Eye (tissue), 1 donor: ENCODE results near the gene TMIGD1.

Source experiments
- DNase-seq: peaks from one replicate; pipeline ENCODE4 v3.0.0-alpha.2; 2015

Gene TMIGD1, protein sequence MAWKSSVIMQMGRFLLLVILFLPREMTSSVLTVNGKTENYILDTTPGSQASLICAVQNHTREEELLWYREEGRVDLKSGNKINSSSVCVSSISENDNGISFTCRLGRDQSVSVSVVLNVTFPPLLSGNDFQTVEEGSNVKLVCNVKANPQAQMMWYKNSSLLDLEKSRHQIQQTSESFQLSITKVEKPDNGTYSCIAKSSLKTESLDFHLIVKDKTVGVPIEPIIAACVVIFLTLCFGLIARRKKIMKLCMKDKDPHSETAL

DNA sequence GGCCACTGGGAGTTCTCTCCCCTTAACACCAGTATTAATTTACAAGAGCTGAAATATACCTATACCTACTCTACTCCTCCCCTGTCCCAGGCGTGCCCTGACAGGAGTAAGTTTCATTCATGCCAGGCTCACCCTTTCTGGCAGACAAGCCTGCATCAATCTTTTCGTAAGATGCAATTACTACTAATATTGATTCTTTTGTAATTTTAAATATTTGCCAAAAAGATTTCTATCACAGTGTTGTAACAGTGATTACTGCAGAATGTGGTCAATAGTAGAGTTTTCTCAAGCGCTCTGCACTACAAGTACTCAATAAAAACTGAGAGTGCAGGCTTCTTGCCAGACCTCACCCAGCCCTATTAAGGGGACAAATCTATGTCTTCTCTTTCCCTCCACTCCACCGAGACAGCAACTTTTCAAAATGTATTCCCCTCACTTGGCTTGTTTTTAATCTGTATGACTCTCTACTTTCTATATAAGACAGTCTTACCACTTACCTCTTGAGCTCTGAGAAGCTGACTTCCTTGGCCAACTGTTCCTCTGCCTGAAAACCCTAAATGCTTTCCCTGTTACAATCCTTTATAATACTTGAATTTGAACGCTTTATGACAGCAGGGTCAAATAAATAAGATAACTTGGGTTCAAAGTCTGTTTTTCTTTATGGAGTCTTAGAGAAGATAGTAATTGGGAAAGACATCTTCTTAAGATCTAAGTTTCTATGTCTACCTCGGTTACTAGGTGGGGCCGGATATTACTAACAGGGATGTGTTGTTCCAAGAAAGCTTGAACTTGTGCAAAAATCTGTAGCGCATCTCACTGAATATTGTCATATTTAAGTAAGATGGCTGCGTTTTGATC, at the start of gene TMIGD1:
TSS of gene TMIGD1 (minus strand) at position 555 of the 858 bp plus-strand sequence. CDS start 1,924 bp downstream, outside the sequence.
- no peak for DNase-seq

DNA sequence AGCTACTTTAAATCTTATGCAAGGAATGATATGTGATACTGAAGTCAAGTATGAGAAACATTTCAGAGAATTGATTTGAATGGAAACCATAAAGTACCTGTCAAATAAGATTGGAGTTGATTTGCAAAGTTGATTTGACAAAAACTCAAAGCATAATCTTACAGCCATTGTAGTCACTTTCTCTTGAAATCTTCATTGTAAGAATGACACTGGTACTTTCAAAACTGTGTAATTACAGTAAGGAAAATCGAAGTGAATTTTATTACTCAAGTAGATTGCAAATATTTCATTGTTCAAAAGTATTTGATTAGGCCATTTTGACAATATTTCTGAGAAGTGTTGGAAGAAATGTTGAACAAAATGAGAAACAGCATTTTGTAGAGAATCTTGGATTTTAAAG, 48.5 kb upstream of the TMIGD1 start:
- no peak for DNase-seq

DNA sequence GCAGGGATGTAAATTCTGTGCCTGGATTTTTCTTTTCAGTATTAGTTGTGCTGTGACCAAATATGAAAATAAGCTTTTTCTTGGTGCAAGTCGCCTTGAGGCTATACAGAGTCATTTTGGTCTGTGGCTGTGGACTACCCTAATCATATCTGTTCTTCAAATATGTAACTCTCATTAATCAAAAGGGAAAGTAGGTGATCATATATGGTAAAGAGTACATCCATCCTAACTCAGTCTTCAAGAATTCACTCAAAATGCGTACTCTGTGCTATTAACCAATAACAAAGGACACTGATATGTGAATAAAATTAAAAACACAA, 47.4 kb upstream of the TMIGD1 start:
- no peak for DNase-seq

DNA sequence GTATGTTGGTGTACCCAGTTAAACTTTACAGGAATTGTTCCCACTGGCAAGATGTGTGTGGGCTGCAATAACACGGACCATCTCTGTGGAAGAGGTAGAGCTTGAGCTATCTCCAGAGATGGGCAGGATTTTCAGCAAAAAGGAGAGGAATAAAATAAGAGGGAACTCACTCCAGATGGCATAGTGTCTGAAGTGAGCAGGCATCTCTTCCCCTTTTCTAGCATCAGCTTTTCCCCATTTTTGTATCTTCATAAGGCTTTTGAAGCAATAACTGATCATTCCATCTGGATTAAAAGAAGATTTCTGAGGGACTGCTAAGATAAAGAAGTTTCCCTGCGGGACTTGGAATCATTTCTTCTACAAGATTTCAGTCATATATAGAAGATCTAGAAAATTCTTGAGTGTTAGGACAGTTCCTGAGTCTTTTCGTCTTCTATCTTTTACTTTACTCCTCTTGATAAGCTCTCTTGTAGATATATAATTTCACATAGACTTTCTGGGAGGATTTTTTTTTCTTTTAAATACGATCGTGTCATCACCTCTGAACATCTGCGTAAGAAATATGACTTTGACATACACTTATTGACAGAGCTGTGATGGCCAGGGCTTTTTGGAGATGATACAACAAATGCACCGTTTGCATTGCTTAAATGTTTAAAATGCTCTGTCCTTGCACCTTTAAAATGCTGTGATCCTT, 46.9 kb upstream of the TMIGD1 start:
- DNase-seq, result no peak

DNA sequence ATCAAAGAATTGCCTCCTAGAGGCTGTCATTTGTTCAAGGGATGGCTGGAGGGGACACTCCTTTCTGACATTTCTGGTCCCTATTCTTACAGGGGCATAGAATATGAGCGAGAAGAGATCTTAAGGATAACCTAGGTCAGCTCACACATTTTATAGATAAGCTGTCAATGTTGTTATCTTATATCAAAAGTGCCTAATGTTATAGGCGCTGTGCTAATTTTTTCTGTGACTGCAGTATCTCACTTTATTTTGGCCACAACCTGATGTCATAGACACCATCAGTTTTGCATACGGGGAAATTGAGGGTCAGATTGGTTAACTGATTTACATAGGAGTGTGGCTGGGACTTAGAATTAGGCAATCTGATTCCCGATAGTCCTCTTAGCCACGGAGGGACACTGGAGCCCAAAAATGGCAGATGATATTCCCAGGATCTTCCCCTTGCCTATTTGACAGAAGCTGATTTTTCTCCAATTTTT, 46.1 kb upstream of the TMIGD1 start:
- peak; percentile 27 for DNase-seq

DNA sequence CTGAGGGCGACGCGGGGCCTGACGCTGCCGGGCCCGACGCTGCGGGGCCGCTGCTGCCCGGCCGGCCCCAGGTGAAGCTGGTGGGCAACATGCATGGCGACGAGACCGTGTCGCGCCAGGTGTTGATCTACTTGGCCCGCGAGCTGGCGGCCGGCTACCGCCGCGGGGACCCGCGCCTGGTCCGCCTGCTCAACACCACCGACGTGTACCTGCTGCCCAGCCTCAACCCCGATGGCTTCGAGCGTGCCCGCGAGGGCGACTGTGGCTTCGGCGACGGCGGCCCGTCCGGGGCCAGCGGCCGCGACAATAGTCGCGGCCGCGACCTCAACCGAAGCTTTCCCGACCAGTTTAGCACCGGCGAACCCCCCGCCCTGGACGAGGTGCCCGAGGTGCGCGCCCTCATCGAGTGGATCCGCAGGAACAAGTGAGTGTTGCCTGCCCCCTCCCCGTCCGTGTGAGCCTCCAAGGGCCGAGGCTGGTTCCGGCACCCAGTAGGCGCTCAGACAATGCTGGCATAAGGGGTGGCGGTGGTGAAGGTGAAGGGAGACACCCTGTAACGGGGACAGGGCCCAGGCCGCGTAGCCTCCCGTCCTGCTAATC, 45.5 kb upstream of the TMIGD1 start:
- peak; percentile 54 for DNase-seq

DNA sequence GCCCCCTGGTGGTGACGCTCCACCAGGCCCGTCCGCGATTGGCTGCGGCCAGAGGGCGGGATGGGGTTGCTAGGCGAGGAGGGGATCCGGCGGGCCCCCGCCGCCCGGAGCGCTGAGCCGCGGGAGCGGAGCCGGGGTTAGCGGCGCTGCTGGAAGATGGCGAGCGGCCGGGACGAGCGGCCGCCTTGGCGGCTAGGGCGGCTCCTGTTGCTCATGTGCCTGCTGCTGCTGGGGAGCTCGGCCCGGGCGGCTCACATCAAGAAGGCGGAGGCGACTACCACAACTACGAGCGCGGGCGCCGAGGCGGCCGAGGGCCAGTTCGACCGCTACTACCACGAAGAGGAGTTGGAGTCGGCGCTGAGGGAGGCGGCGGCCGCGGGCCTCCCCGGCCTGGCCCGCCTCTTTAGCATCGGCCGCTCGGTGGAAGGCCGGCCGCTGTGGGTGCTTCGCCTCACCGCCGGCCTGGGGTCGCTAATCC, 45.0 kb upstream of the TMIGD1 start, which contains the start of gene CPD:
TSS of gene CPD (plus strand) at position 103 of the 478 bp plus-strand sequence. CDS start at position 157, 54 bp downstream.
- DNase-seq, result peak; percentile 98

DNA sequence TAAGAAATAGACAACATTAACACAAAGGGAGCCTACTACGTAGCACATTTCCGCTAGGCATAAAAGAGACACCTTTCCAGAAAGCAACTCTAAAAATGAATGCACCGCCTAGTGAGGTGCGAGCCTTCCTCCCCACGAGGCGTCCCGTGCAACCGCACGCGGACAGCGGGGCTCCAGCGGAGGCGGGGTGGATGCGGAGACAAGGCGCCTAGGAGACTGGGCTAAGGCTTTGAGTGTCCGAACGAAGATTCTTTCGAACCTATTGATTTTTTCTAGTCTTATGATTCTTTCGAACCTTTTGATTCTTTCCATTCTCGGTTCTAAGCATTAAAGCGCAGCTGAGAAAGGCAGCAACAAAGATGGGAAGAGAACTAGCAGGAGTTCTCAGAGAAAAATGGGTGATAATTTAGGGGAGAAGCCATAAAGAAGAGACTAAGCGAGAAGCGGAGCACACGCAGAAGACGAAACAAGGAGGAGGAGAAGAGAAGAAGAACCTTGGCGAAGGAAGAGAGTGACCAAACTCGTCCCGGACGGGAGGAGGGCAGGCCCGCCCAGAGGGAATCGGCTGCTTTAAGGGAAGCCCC, 44.5 kb upstream of the TMIGD1 start:
- no peak for DNase-seq

DNA sequence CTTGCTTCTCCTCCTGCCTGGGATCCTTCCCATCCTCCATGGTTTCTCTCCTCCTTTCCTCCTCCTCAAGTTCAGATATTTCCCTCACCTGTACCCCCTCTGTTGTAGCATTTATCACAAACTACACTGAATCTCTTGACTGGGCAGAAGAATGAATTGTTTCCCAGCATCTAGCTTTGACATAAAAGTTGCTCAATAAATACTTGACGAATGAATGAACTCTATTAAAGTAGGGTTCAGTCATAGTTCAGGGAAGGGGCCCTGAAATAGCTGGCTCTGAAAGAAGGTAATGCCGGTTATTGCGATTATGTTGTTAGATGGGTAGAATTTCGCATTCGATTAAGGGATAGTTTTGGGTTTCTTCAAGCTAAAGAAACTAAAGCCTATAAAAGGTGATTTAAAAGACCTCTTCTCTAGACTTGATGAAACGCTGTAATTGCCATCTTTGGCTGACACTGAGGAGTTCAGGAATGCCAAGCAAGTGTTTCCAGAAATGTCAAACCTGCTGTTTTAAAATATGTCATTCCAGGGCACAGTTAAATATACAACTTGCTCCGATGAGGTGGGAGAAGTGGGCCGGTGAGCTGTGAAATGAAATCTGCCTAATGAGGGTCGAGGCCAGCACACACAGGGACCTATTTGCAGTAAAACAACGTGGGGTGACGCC, 43.9 kb upstream of the TMIGD1 start:
- no peak for DNase-seq

DNA sequence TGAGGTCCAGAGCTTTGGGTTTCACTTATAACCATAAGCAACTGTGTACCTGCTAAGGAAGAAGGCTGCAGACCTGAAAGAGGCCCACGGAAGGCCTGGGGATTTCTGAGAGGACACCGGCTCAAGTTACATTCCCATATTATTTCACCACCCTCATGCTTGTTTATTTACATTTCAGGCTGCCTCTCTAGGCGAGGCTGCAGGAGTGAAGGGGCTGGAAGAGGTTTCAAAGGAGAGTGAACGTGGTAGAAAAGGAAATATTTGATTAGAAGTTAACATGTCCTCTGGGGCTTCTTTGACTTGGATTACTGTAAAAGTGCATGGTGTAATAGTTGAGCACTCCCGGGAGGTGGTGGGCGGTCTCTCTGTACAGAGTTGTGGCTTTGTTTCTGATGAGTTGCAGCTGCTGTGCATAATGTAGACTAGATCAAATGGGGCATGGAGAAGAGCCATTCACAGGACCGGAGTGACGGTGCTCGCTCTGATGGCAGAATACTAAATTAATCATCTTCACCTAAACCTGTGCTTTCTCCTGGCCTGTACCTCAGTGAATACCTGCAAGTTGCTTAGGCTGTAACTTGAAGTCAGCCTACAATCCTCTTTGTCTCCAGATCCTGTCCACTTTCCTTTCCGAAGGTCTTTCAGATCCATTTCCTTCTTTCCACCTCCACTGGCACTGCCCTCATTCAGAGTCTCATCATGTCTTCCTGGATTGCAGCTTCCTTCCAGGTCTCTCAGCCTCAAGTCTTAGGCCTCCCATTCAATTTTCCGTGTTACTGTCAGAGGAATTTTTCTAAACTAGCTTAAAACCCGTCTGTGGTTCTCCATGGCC, 43.0 kb upstream of the TMIGD1 start:
- DNase-seq, result peak; percentile 72

DNA sequence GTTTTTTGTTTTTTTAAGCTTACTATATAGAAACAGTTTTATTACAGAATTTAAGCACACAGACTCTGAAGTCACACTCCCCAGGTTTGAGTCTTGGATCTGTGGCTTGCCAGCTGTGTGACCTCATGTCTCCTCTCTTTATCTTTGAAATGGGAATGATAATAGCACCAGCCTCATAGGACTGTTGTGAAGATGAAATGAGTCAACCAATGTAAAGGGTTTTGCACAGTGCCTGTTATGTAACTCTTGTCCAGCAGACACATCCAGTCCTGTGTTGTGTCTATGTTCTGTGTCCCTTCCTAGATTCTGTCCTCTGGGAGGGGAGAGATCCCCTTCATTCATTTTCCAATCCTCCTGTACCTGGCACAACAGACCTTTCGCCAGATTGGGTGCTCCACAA, 41.8 kb upstream of the TMIGD1 start:
- DNase-seq, result no peak

DNA sequence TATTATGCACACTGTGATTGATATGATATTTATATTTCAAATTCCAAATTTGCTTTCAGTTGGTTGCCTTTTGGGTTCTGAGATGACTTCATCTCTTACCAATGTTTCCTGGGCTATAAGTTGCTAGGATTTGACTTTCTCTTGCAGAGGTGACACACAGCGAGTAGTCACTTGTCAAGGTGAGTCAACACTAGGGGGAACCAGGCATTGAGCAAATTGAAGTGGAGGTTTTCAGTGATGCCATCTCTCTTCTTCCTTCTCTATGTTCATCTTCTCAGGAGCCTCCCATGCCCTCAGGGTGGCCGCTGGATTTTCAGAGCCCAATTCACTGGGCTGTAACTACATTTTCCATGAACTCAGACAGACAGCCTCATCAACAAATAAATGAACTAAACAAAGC, 38.9 kb upstream of the TMIGD1 start:
- no peak for DNase-seq

DNA sequence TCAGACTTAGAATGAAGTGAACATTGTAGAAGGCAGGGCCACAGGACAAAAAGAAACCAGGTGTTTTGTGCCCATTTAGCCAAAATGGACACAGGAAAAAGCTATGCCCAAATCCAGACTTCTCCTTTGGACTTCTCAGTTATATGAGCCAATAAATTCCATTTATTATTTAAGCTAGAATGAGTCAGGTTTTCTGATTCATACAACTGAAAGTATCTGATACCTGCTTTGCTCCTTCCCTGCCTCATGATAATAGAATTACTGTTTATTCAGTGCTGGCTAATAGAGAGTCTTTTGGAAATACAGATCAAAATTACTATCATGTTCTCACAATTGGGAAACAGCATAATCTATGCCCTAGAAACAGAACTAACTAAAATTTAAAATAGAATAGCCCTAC, 36.1 kb upstream of the TMIGD1 start:
- DNase-seq, result no peak

DNA sequence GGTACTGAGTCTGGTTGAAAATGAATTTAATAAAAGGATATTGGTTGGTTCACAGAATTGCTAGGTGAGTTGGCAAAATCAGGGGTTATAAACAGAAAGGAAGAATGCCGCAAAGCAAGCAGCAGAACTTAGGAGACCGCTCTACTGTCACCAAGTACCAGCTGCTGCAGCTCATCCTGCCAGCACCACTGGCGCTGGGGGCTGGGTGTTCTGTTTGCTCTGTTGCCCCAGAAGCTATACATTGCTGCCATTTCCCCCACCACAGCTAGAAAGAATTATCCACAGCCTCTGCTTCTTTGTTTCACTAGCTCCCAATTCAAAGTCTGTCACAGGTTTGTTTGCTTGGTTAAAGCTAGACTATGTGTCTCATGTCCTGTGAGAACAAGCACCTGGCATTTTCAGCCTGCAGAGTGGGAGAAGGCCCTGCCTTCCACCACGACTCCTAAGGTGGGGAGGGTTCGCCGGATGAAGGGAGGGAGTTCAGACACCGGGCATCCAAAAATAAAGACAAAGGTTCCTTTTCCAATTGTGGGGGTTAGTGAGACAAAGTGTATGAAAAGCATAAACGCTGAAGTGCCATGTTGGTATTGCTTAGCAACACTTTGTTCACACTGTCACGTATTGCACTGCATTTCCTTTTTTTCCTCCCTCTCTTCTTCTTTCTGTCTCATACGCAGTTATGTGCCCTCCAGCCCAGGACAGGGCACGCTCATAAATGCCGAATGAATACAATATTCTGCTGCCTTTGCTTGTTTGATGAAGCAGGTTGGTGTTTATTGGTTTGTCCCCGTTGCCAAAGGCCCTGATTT, 35.3 kb upstream of the TMIGD1 start:
- DNase-seq, result no peak

DNA sequence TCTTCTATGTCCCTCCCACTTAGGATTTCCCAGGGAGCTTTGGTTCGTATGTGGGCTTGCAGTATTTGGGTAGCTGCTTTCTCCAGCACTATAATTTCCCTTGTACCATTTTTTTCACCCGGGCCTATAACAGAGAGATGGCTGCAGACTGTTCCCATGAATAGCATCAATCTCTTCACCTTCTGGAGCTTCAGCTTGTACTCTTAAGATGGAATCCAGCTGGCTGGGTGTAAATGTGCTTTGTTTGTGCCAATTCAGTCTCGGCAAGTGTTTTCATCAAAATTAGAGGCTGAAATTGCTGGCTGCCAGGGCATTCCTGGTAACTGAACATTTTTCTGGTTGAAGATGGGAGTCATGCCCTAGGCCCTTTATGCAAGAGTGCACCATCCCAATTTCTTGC, 32.7 kb upstream of the TMIGD1 start:
- DNase-seq, result no peak

DNA sequence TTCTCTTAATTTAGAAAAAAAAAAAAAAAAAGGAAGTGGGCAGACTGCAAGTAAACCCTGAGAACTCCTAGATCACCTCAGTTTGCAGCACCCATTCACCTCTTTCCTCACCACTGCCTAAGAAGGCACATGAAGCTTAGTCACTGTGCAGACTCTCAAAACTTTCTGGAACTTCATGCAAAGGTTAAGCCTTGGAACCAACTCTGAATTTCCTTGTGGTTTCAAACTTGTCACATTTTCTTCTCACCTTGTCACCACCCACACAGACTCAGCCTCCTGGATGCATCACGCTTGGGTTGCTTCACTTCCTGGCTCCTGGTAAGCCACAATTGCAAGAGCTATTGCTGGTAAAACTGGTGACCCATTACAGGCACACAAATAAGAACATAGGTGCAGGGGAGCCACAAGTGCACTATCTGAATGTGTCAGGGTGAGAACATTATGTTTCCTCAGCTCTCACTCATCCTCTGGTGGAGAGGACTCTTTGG, 29.9 kb upstream of the TMIGD1 start:
- DNase-seq, result no peak

DNA sequence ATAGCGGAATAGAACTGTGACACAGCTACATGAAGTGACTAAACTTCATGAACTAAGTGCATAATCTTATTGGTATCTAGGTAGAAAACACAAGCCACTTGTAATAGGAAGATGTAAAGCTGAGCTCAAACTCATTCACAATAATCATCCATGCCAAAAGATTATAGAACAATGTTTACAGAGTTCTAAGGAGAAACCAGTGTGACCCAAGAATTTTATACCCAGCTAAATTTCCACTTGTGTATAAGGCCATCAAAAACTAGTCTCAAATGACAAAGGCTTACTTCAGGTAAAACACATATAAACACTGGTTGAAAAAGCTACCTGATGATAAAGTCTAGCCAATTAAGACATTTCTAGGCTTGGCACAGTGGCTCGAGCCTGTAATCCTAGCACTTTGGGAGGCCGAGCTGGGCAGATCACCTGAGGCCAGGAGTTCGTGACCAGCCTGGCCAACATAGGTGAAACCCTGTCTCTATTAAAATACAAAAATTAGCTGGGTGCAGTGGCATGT, 28.0 kb upstream of the TMIGD1 start:
- DNase-seq, result no peak

DNA sequence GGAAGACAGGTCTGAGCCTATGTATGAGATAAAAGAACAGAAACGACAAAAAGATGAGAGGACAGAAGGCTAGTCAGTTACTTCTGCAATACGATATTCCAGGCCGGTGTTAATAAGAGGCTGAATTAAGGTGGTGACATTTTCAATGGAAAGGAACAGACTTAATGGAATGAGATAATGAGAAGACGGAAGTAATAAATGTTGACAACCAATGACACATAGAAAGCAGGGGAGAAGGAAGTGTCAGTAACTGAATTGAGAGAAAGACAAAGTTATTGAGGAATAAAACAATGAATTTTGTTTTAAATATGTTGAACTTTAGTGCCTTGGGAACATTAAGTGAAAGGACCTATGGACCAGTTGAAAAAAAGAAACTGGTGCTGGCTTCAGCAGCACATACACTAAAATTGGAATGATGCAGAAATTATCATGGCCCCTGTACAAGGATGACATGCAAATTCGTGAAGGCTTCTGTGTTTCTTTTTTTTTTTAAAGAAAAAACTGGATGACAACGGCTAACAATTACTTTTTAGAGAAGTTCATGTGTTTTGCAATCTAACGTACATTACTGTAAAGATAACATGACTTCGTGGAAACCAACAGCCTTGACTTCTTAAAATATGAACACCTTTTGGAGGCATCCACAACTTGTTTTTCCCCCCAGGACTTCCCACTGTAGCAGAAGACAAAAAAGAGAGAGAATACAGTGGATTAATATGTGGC, 26.4 kb upstream of the TMIGD1 start:
- DNase-seq, result no peak
